Panc1 (cell line): ENCODE results near the gene TBX2. TPM values are rescaled to one million over a fixed set of nuclear protein-coding genes. Genes with fewer than 3 reads are reported as not detected.

Experiments
- ATAC-seq: fragments of 200-7000 bp; cut with Tn5 transposase; 2 replicates; pipeline ENCODE4 v1.9.1; 2020; ENCODE audit warnings: mild to moderate bottlenecking, moderate library complexity
- BruUV-seq: library from RNA; stranded (reverse); fragments of 400-500 nt; replicated peaks from 2 replicates; lab custom pipeline; 2021; lab: Mats Ljungman, UMichigan
- CTCF ChIA-PET: fragments of 300-600 bp; sonication (Branson Sonifier 250); formaldehyde crosslinking; loops from one replicate; lab custom pipeline; 2022; ENCODE audit warnings: antibody characterized with exemption; lab: Charles Lee
- POLR2A ChIA-PET: fragments of 300-600 bp; sonication (Branson Sonifier 250); formaldehyde crosslinking; loops from one replicate; lab custom pipeline; 2022; ENCODE audit warnings: antibody characterized with exemption; lab: Charles Lee
- DNase-seq: peaks from one replicate; pipeline ENCODE4 v3.0.0-alpha.2; 2010; ENCODE audit warnings: low read depth, low spot score
- H3K27ac ChIP-seq: 2 replicates; pipeline ENCODE4 v1.5.1; 2011; ENCODE audit warnings: mild to moderate bottlenecking, low read length, inconsistent platforms
- H3K27me3 ChIP-seq: fragments of 200-500 bp; sonication (Bioruptor generic); 2 replicates; pipeline ENCODE4 v1.6.0; 2014; ENCODE audit warnings: low read length, inconsistent platforms; ENCODE audit not compliant: control insufficient read depth, insufficient read depth
- H3K36me3 ChIP-seq: fragments of 200-500 bp; sonication (Bioruptor generic); 2 replicates; pipeline ENCODE4 v1.5.1; 2014; ENCODE audit warnings: inconsistent platforms, mild to moderate bottlenecking, low read length, moderate library complexity; ENCODE audit not compliant: control insufficient read depth, insufficient read depth
- H3K4me1 ChIP-seq: 2 replicates; pipeline ENCODE4 v1.5.1; 2011; ENCODE audit warnings: inconsistent platforms, mild to moderate bottlenecking, low read length, moderate library complexity; ENCODE audit not compliant: control insufficient read depth, insufficient read depth
- H3K4me3 ChIP-seq, 2 experiments: 2 replicates each; pipeline ENCODE4 v1.5.1; 2011 to 2012; ENCODE audit warnings: low read depth in 2 of 2, low read length in 2 of 2, mild to moderate bottlenecking in 2 of 2, inconsistent platforms in 1 of 2, moderate library complexity in 1 of 2
- H3K9me3 ChIP-seq: fragments of 200-500 bp; sonication (Bioruptor generic); 2 replicates; pipeline ENCODE4 v1.5.1; 2014; ENCODE audit warnings: low read depth, mild to moderate bottlenecking, inconsistent platforms, low read length, moderate library complexity; ENCODE audit not compliant: control insufficient read depth, insufficient read depth
- CTCF ChIP-seq: fragments of 450-650 bp; IDR thresholded peaks from 2 replicates; pipeline ENCODE4 v1.5.1; 2017; ENCODE audit warnings: mild to moderate bottlenecking
- POLR2AphosphoS5 ChIP-seq: IDR thresholded peaks from 2 replicates; pipeline ENCODE4 v1.6.1; 2012; ENCODE audit warnings: mild to moderate bottlenecking, low read depth, low read length, moderate library complexity
- REST ChIP-seq, 2 experiments: IDR thresholded peaks; 2 replicates each; pipeline ENCODE4 v1.6.1; 2011 to 2012; ENCODE audit warnings: low read depth in 2 of 2, control low read depth in 1 of 2, low read length in 1 of 2, mild to moderate bottlenecking in 1 of 2, moderate library complexity in 1 of 2; ENCODE audit not compliant: insufficient read depth in 1 of 2
- SIN3A ChIP-seq: IDR thresholded peaks from 2 replicates; pipeline ENCODE4 v1.6.1; 2012; ENCODE audit warnings: low read depth, mild to moderate bottlenecking, low read length, moderate library complexity, borderline replicate concordance; ENCODE audit not compliant: insufficient read depth
- TCF7L2 ChIP-seq: IDR thresholded peaks from 2 replicates; pipeline ENCODE4 v1.6.1; 2011; ENCODE audit warnings: mild to moderate bottlenecking, low read depth, low read length, inconsistent platforms
- in situ Hi-C: cut with HindIII; loops from 2 replicates; pipeline ENCODE4 v1.10.0; 2016; ENCODE audit warnings: low sequenced_read_pairs, low pct_unique_long_range_greater_than_20kb
- intact Hi-C: fragments of 100-400 bp; cut with micrococcal nuclease; formaldehyde crosslinking; loops from one replicate; pipeline ENCODE4 v1.10.0; 2022; ENCODE audit not compliant: unreplicated experiment
- total RNA-seq: library from RNA; stranded (reverse); gene quantifications from one replicate; pipeline ENCODE4 v1.2.1, GENCODE V29; 2021; ENCODE audit not compliant: unreplicated experiment

Gene TBX2
- total RNA-seq, 1 experiment from 2014 or later: 35.6 TPM

- H3K4me1 ChIP-seq: peaks cover 7% of the 10 kb centered on the region; the same call in 1 of the 2 replicates
- no peaks in the 10 kb centered on the region for H3K9me3 ChIP-seq
- no peak overlapping the region for H3K4me3 ChIP-seq
- H3K36me3 ChIP-seq: no peaks in the 10 kb centered on the region
- DNase-seq (no peak), ATAC-seq (no peak)
- H3K27me3 ChIP-seq: no peaks in the 10 kb centered on the region; the same call in 1 of the 2 replicates
- CTCF ChIA-PET: interaction anchor here (0.6 kb wide), 2 partner anchors 28 to 131 kb away, joined by 3 to 4 read pairs; no protein-coding TSS in a partner anchor
- TF ChIP-seq REST (IDR thresholded peaks at IDR 0.05; ENCODE audit: insufficient read depth in 1 of 2, low read depth in 2 of 2, low read length in 1 of 2): no peak
- no peak for TF ChIP-seq CTCF
- TF ChIP-seq SIN3A: no peak
- TF ChIP-seq TCF7L2: no peak
- TF ChIP-seq POLR2AphosphoS5: no peak
- no peak overlapping the region; the same call in 1 of the 2 replicates for H3K27ac ChIP-seq
- in situ Hi-C loops: no loop called here
- no TSS peak for BruUV-seq
- POLR2A ChIA-PET: interaction anchor here (0.6 to 0.7 kb wide), 3 partner anchors 39 to 487 kb away, joined by 3 to 7 read pairs (median 3); no protein-coding TSS in a partner anchor
- intact Hi-C loops: no loop called here
These were observed 20.4 kb downstream of the TBX2 start for GRCh38 chr17:61420052-61420451.

- intact Hi-C loops: no loop called here
- CTCF ChIA-PET: interaction anchor here (0.6 kb wide), 2 partner anchors 27 to 130 kb away, joined by 3 to 4 read pairs; no protein-coding TSS in a partner anchor
- TF ChIP-seq SIN3A (no peak), REST (IDR thresholded peaks at IDR 0.05; ENCODE audit: insufficient read depth in 1 of 2, low read depth in 2 of 2, low read length in 1 of 2) (no peak), TCF7L2 (no peak), POLR2AphosphoS5 (no peak), CTCF (no peak)
These were observed 21.2 kb downstream of the TBX2 start for GRCh38 chr17:61420745-61421398.

More at GRCh38 chr17:61420745-61421398, 21.2 kb downstream of the TBX2 start:
- POLR2A ChIA-PET: interaction anchor here (0.6 to 0.7 kb wide), 2 partner anchors 439 to 486 kb away, joined by 3 to 7 read pairs; no protein-coding TSS in a partner anchor
- DNase-seq: no peak
- ATAC-seq: no peak
- Histone ChIP-seq H3K27me3 (no peaks in the 10 kb centered on the region; the same call in 1 of the 2 replicates), H3K9me3 (no peaks in the 10 kb centered on the region), H3K4me3 (no peak overlapping the region), H3K4me1 (peaks cover 7% of the 10 kb centered on the region; the same call in 1 of the 2 replicates), H3K27ac (no peak overlapping the region), H3K36me3 (no peaks in the 10 kb centered on the region)
- in situ Hi-C loops: no loop called here
- no TSS peak for BruUV-seq
